ENCODE measurements around the gene SPSB4. TPM values are rescaled to one million over a fixed set of nuclear protein-coding genes. Genes with fewer than 3 reads are reported as not detected.

The SPSB4 gene
- total and polyA plus RNA-seq, 10 of the 15 experiments (the other 5 are each of a cell fraction or from before 2014, with no cell fraction given), result not detected

GRCh38 chr3:141192345-141192744 lies 141.2 kb downstream of the SPSB4 start (continued):
- TF ChIP-seq CUX1 (IDR thresholded peaks at IDR 0.05; ENCODE audit: insufficient replicate concordance, low read depth, low read length) (no peak), RUNX3 (IDR thresholded peaks at IDR 0.05; ENCODE audit: low read length) (peak; percentile 50; the same call in 1 of the 2 replicates), SMARCA5 (IDR thresholded peaks at IDR 0.05) (peak; percentile 89; the same call in 1 of the 2 replicates), USF2 (IDR thresholded peaks at IDR 0.05; ENCODE audit: borderline replicate concordance, low read depth, low read length) (no peak), RAD21 (IDR thresholded peaks at IDR 0.05; ENCODE audit: insufficient read depth, low read depth, low read length) (peak; percentile 90), ZNF622 (IDR thresholded peaks at IDR 0.05) (no peak), RELA (IDR thresholded peaks at IDR 0.05; ENCODE audit: borderline replicate concordance, partially characterized antibody) (peak; percentile 62), ZSCAN29 (IDR thresholded peaks at IDR 0.05) (no peak), EGR1 (IDR thresholded peaks at IDR 0.05; ENCODE audit: borderline replicate concordance in 1 of 2, low read depth in 2 of 2, low read length in 2 of 2) (no peak), NBN (IDR thresholded peaks at IDR 0.05) (0 out of 2 replicates have a peak, but pooled peaks have one; percentile 49), BHLHE40 (IDR thresholded peaks at IDR 0.05; ENCODE audit: borderline replicate concordance in 1 of 2, low read depth in 2 of 2, low read length in 1 of 2) (peak; percentile 29 to 44; a peak in 2 of 4 replicates), ZZZ3 (IDR thresholded peaks at IDR 0.05; ENCODE audit: control insufficient read depth, insufficient read length, low read depth) (no peak), NRF1 (conservative IDR thresholded peaks at IDR 0.05; ENCODE audit: low read depth, low read length) (no peak), ZNF24 (IDR thresholded peaks at IDR 0.05) (no peak), SRF (IDR thresholded peaks at IDR 0.05; ENCODE audit: low read depth in 2 of 2, low read length in 2 of 2) (no peak), ZNF592 (IDR thresholded peaks at IDR 0.05) (peak; percentile 37; the same call in 1 of the 2 replicates), IRF4 (IDR thresholded peaks at IDR 0.05; ENCODE audit: low read depth, low read length) (0 out of 2 replicates have a peak, but pooled peaks have one; percentile 25)

Measured in GM12878 (cell line).